H1 (cell line): ENCODE data around the gene CSF3R. TPM values are rescaled to one million over a fixed set of nuclear protein-coding genes. Genes with fewer than 3 reads are reported as not detected.

ENCODE experiments used
- BRCA1 ChIP-seq: IDR thresholded peaks from 2 replicates; pipeline ENCODE4 v1.6.1; 2012; ENCODE audit warnings: low read depth, low read length, improper control_type of control experiment
- CHD1 ChIP-seq: IDR thresholded peaks from 2 replicates; pipeline ENCODE4 v1.6.1; 2012; ENCODE audit warnings: low read depth, low read length, improper control_type of control experiment
- KDM4A ChIP-seq: IDR thresholded peaks from one replicate; pipeline ENCODE4 v1.7.1; 2012; ENCODE audit warnings: low read depth, mild to moderate bottlenecking, moderate library complexity, low read length, inconsistent platforms; ENCODE audit not compliant: severe bottlenecking
- RNF2 ChIP-seq: fragments of 200-900, 300-1000 bp; sonication (generic); IDR thresholded peaks from 2 replicates; pipeline ENCODE4 v1.7.1; 2016; ENCODE audit warnings: borderline replicate concordance, low read depth, mild to moderate bottlenecking, antibody characterized with exemption, low read length; ENCODE audit not compliant: poor library complexity, severe bottlenecking; ENCODE audit errors: missing control alignments
- SAP30 ChIP-seq: fragments of 300-600 bp; sonication (generic); IDR thresholded peaks from 2 replicates; pipeline ENCODE4 v1.7.1; 2012; ENCODE audit warnings: low read length, moderate library complexity, mild to moderate bottlenecking, inconsistent platforms; ENCODE audit not compliant: insufficient read depth, insufficient replicate concordance
- SP2 ChIP-seq: IDR thresholded peaks from 2 replicates; pipeline ENCODE4 v1.6.1; 2012; ENCODE audit warnings: mild to moderate bottlenecking, low read length, inconsistent platforms
- ZNF274 ChIP-seq: IDR thresholded peaks from 2 replicates; pipeline ENCODE4 v1.7.0; 2012; ENCODE audit warnings: low read length, borderline replicate concordance; ENCODE audit errors: extremely low read depth
- polyA plus RNA-seq, 7 experiments: library from polyadenylated mRNA; depleted of rRNA in 3 of 7; stranded (reverse) in 5 of 7; unstranded in 2 of 7; fragments of >200 nt in 5 of 7; fragments of 200-250 nt in 2 of 7; gene quantifications; 1 replicate in 5 of 7; 2 replicates in 1 of 7; 4 replicates in 1 of 7; pipeline versions ENCODE4 v1.2.1 to v1.2.3, GENCODE V29; 2011 to 2013; ENCODE audit warnings: missing spikeins in 2 of 7, mixed read lengths in 2 of 7
- total RNA-seq: library from RNA; stranded (reverse); fragmentation: NEBNext Ultra II Directional; extraction: Animal tissue kit (Norgen Biotek cat#: 25700); gene quantifications from 2 replicates; pipeline ENCODE4 v1.2.1, GENCODE V29; 2021

CSF3R gene
- total and polyA plus RNA-seq, 2 of the 8 experiments (the other 6 are each of a cell fraction or from before 2014, with no cell fraction given) = not detected

GRCh38 chr1:36419140-36419539 lies 63.6 kb downstream of the CSF3R start (continued):
- TF ChIP-seq KDM4A (no peak), CHD1 (no peak), RNF2 (no peak), SP2 (no peak), SAP30 (no peak), ZNF274 (no peak), BRCA1 (no peak)
